Limb (tissue), 2 donors: ENCODE data around the gene TIGD6.

Experiments
- DNase-seq, 2 donors: peaks; one replicate each; pipeline ENCODE4 v3.0.0-alpha.2; 2016; ENCODE audit errors: extremely low spot score in 2 of 2

Gene TIGD6

DNA sequence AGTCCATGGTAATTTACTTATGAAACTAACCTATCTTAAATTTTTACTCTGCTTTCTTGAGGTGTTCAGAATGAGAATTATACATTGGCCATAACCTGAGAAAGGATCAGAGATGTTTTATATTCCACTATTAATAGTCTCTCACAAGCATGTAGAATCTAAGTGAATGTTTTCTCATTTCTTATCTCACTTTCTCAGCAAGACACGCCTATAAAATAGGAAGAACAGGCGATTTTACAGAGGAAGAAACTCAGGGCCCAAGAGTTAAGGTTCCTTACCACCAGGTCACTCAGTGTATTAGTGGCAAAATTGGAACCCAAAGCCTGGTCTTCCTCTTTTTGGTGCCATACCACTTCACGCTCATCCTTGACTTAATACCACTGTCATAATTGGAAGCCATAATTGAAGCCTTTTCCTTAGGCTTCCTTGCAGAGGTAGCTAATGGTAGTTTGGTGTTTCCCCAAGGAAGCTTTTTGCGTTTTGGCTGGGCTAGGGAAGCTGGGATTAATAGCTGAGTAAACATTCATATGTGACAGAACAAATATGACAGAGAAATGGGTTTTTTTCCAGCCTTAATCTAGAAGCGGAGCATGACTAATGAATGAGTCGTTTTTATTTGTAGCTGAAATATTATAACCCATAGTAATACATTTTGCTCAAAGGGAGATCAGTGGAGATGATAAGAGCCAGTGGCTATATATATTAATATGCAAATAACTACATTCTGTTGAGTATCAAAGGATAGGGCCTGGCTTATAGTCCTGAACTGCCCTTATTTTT, 17.0 kb upstream of the TIGD6 start:
- DNase-seq: no peak

DNA sequence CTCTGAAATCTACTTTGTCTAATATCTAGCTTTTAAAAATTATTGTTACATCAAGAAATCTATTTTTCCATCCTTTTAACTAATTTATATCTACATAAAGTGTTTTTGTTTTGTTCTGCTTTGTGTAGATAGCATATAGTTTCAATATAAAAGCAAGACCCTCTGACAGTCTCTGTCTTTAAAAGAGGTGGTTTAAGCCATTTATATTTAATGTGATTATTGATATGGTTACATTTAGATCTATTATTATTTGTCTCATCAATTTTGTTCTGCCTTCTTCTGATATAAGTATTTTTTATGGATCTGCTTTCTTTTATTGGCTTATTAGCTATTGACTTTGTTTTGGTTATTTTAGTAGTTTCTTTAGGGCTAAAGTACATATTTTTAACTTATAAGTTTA, 16.1 kb upstream of the TIGD6 start:
- no peak for DNase-seq

DNA sequence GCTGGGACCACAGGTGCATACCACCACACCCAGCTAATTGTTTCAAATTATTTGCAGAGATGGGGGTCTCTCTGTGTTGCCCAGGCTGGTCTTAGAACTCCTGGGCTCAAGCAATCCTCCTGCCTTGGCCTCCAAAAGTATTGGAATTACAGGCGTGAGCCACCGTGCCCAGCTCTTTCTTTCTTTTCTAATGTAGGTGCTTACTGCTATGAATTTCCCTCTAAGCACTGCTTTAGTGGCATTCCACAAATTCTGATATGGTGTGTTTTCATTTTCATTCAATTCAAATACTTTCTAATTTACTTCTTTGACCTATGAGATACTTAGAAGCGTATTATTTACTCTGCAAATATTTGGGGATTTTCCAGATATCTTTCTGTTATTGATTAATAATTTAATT, 15.0 kb upstream of the TIGD6 start:
- DNase-seq: no peak

DNA sequence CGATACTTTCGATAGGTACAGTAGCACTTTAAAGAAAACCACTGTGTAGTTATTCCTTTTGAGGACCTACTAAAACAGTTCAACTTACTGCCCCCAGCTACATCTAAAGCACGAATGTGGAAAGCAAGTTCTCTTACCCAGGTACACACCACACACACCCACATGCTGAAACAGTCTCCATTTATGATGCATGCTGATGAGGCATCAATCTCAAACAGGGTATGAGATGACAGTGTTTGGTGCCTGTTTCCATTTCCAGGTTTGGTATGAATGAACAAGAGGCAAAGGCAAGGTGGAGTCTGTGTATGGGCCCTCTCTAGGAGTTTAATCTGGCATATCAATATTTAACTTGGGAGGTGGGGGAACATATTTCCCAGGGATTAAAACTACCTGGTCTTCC, 14.0 kb upstream of the TIGD6 start:
- DNase-seq: no peak

DNA sequence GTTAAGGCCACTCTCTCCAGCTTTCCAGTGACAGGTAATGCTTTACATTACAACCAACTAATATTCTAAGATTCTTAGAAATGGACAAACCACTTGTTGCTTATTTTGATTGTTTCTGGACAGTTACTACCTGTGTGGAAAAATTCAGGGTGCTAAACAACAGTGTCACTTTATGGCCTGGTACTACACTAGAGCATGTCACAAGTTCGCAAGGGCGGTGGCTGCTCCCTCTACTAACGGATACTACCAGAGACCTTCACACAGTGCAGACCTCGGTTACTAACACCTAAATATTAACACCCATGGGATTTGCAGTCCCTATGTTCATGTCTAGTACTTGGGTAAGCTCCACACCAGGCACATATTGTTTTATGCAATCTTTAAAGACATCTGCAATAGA, 13.5 kb upstream of the TIGD6 start:
- DNase-seq: no peak

DNA sequence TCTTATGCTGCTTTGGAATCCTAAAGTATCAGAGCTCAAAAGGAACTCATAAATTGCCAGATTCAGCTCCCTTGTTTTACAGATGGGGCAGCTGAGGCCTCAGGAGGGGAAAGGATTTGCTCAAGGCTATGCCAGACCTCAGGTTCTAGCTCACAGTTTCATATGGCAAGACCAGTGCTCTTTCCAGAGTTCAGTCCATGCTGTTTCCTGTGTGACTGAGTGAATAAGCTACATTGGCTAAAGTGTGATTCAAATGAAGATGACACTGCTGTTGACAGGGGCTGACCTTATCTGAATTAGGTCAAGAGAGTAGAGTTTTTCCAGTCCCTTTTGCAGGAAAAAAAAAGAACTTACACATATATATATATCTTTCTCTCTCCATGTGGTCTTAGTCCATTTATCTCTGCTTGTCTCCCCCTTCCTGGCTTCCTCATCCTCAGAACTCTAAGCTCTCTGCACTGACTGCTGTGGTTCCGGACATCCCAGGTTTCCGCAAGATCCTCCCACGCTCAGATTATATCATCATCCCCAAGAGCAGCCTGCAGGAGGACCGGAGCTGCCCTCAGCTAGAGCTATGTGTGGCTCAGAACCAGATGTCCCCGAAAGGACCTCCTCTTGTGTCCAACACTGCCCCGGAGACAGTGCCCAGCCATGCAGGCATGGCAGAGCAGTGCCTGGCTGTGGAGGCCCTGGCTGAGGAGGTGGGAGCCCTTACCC, 9.4 kb upstream of the TIGD6 start:
- DNase-seq: no peak

DNA sequence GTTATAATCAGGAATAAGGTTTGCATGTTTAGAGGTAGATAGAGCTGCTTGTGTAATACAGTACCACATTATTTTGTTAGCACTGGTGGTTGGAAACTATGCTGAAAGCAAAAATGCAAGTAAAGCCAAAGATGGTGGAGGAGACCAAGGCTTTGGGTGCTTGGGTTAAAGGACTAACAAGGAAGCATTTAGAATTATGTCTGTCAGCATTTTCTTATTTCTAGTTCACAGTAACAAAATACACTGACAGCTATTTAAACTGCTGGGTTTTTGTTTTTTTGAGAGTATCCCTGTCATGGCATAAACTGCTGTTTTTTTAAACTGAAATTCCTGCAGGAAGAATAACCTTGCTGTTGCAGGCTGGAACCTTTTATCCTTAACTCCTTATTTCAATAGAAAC, 6.6 kb upstream of the TIGD6 start:
- no peak for DNase-seq

DNA sequence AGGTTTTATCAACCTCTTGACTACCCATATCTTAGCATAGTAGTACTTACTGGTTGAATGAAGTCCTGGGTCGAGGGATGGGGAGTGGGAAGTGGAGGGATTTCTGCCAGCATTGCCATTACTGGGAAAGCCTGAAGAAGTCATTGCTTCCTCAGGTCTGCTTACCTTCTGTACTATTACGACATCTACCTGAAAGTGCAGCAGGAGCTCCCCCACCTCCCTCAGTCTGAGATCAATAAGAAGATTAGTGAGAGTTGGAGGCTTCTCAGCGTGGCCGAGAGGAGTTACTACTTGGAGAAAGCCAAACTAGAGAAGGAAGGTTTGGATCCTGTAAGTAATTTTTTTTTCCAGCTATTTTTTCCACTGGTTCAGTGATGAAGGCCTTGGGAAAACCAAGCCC, 5.9 kb upstream of the TIGD6 start:
- no peak for DNase-seq

DNA sequence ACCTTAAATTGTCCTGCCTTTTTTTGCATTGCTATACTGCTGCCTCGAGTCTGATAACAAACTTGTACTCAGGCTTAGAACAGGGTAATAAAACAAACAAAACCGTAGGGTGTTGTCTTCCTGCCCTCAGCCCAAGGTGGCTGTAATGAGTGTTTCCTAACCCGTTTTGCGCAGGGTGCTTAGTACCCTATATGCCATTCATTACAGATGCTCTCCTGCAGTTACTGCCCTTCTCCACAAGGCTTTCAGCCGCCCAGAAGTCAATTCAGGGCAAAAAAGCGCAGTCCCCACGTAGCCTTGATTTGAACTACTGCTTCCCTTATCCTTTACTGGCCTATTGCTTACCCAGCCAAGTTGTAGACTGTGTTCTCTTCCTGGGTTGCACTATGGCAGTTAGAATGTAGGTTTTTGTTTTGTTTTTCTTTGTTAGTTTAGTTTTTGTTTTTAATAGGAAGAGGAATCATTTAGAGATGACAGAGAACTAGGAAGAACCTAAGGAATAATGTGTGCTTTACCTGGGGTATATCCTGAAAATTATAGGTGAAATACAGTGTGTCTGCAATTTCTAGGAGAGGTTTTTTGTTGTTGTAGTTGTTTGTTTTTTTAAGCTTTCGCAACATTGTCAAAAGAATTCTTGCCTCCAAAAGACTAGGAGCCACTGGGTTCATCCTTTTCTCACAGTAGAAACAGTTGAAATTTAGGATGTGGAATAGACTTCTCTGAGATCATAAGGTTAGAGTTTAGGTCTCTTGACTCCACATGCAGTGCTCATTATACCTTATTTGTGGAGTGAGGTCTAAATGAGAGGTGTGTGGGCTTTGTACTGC, 1.4 kb upstream of the TIGD6 start:
- peak in 1 of 2 donors; percentile 15 for DNase-seq

DNA sequence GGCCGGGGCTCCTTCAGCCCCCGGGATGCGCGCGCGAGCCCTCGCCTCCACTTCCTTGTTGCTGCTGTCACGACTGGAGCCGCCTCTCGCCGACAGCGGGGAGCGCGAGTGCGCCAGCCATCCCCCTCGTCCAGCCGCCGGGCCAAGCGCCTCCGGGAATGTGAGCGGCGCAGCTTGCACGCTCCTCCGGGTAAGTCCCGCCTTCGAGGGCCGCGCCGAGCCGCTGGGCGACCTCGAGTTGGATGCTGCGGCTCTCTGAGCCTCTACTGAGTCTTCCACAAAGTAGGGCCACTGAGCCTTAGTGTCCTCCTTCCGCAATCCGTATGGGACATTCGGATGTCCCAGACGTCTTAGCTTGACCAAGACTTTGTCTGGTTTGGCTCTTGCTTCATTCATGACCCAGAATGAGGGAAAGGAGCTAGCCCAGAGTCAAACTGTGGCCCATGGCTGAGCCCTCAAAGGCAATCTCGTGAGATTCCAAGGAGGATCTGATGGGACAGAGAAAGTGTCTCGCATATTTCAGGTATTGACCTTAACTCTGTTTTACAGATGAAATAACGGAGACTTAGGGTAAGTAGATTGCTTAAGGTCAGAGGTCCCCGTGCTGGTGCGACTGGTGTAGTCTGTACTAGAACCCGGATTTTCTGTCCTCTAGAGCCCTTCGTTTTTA, 671 bp upstream of the TIGD6 start:
- no peak for DNase-seq

DNA sequence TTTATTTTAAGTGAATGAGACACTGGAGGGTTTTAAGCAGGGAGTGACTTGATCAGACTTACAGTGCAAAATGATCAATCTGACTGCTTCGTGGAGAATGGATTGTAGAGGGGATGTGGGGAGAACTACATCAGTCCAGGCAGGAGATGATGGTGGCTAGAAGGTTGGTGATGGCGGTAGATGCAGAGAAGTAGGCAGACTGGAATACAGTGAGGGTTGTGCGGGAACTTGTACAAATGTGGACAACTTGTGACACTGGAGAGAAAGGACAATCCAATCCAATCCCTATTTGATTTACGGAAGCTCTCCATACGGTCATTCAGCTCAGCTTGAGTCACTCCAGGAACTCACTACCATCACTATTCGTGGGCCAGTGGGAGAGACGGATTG, 593 bp downstream of the TIGD6 start:
- no peak for DNase-seq

DNA sequence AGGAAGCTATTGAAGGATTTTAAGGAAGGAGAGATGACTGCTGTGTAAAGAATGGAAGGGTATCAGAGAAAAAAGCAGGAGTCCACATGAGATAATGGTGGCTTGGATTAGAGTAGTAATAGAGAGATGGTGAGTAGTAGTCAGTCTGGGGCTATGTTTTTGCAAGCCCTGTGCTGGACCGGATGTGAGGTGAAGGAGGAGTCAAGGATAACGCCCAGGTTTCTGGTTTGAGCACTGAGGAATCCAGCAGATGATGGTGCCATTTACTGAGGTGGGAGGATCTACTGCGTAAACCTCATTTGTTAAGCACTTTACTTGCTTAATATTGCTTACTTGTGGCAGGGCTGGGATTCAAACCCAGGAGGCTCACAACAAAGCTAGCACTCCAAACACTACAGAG, 1.1 kb downstream of the TIGD6 start:
- no peak for DNase-seq

DNA sequence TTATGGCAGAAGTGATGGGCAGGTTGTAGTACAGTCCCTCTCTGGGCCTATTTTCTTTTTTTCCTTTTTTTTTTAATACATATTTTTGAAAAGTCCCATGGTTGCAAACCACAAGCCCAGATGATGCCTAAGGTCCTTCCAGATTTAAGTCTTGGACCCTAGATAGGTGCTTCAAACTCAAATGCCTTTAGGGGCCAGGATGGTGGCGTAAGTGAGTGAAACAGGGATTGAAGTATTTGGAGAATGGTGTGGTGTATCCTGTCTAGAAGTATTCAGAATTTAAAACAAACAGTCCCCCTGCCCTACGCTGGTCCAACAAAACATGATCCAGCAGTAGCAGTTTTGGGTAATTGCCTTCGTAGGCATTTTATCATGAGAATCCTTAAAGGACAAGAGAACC, 2.2 kb downstream of the TIGD6 start:
- no peak for DNase-seq

DNA sequence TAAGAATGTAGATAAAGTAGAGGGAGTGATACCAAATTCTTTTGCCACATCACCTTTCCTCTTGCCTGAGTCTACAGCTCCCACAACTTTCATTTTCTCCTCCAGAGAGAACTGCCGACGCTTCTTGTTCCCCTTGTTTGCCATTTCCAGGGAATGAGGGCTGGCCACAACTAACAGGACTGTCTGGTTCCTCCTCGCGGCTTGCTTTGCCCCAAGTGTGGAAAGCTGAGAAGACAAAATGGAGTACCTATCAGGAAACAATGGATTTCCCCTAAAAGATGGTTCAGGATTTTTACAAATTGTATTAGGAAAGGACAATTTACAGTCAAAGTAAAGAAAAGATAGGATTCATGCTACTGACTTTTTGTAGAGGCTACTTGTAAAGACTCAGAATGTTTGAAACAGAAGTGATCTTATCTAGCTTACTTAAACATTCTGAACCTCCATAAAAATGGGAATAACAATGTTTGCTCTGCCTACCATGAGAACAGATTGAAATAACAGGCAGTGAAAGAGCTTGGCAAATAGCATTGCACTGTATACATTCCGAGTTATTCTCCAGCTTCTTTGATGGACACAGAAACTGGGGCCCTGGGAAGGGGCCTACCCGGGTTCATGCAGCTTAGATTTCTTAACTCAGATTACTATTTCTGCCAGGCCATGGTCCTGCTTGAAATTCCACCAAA, 4.1 kb downstream of the TIGD6 start:
- no peak for DNase-seq

DNA sequence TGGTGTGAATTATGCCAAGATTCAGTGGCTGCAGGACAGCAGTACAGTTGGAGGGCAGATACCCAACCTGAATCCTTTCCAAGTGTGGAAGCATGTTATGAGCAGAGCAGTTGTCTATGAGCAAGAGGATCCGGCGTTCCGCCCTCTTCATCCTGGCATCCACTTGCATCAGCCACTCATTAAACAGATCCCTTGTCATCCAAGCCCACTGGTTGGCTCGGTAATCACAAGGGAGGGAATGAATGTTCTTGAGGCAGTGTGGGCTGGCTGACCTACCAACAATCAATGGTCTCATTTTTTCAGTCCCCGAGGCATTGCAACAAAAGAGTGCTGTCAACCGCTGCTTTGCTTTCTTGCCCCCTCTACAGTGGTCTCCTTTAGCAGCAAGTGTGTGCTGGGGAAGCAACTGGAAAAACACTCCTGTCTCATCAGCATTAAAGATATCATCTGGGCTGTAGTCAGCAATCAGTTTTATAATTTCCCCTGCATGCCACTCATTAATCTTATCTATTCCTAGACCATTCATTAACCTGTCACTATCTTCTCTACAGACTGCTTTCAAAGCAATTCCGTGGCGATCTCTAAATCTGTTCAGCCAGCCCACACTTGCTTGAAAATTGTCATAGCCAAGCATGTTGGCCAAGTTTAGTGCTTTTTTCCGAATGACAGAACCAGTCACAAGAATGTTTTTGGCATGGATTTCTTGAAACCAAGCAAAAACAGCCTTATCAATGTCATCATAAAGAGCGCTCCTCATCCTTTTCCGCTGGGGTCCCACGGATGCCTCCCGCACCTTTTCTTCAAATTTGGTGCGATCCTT, 4.9 kb downstream of the TIGD6 start:
- DNase-seq: no peak

DNA sequence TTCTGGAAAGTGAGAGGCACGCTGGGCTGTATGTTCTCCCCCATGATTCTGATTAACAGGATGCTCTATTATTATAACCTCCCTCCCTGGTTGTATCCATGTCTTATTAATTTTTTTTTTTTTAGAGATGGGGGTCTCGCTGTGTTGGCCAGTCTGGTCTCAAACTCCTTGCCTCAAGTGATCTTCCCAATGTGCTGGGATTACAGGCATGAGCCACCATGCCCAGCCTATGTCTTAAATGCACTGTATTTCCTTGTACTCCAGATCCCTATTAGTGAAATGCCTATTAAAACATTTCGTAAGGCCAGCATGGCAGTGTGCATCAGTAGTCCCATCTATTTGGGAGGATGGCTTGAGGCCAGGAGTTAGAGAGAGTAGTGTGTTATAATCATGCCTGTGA, 7.0 kb downstream of the TIGD6 start:
- no peak for DNase-seq

DNA sequence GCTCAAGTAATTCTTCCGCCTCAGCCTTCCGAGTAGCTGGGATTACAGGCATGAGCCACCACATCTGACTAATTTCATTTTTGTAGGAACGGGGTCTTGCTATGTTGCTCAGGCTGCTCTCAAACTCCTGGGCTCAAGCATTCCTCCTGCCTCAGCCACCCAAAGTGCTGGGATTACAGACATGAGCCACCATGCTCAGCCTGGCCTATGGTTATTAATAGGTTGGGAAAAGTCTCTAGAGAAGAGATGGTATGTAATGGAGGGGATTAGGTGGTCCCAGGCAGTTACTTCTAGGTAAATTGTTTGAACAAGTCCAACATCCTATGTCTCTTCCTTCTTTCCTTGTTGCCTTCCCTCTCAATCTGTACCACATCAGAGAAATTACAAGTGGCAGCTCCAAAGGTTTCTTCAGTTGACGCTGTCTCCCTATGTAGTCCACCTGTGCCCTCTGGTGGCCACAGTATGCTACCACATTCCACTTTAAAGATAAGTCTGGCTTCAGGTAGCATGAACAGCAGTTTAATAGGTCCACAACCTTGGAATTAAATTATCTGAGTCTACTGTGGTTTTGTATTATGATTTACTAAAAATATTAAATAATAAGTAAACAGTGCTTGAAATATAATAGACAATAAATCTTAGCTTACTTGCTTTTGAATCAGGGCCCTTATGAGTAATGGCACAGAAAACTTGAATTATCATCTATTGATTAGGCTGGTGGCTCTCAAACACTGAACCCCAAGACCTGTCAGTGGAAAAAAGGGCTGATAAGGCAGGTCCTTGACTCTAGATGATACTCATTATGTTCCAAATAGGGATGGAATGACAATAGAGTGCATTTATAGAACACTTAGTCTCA, 9.7 kb downstream of the TIGD6 start:
- DNase-seq: peak; percentile 70 to 78

DNA sequence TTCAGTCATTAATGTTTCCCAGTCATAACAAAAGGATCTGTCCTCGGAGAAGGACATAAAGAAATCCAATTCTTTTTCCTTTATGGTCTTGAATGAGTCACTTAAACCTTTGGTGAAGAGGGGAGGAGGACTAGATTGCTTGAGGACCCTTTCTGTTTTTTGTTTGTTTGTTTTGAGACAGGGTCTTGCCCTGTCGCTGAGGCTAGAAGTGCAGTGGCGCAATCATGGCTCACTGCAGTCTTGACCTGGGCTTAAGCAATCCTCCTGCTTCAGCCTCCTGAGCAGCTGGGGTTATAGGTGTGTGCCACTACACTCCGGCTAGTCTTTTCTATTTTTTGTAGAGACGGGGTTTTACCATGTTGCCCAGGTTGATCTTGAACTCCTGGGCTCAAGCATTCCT, 12.3 kb downstream of the TIGD6 start:
- DNase-seq: no peak

DNA sequence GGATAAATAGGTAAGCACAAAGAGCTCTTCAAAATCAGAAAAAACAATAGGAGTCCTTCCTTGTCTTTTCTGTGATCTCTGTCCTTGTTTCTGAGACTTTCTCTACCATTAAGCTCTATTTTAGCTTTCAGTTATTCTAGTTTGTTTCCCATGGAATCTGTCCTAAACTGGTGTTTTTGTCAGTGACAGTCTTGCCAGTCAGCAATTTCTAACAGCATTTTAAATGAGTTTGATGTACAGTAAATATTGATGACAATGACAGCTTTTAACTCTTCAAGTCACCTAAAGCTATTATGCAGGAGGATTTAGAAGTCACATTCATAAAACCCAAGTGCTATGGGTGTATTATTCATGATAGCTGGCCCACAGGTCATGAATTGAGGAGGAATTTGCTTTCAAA, 17.9 kb downstream of the TIGD6 start:
- no peak for DNase-seq
